ENCODE results near the gene SYMPK.
"Not testable (repeated sequence)": the region's sequence is repeated elsewhere in the genome, so short reads cannot be mapped to it uniquely, and the experiment has no call there.

The SYMPK gene

DNA sequence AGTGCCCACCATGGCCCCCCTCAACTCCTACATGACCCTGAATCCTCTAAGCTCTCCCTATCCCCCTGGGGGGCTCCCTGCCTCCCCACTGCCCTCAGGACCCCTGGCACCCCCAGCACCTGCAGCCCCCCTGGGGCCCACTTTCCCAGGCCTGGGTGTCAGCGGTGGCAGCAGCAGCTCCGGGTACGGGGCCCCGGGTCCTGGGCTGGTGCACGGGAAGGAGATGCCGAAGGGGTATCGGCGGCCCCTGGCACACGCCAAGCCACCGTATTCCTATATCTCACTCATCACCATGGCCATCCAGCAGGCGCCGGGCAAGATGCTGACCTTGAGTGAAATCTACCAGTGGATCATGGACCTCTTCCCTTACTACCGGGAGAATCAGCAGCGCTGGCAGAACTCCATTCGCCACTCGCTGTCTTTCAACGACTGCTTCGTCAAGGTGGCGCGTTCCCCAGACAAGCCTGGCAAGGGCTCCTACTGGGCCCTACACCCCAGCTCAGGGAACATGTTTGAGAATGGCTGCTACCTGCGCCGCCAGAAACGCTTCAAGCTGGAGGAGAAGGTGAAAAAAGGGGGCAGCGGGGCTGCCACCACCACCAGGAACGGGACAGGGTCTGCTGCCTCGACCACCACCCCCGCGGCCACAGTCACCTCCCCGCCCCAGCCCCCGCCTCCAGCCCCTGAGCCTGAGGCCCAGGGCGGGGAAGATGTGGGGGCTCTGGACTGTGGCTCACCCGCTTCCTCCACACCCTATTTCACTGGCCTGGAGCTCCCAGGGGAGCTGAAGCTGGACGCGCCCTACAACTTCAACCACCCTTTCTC, 9.4 kb upstream of the SYMPK start:
- H3K4me3 ChIP-seq (ENCODE audit: low read depth, low read length): no peak overlapping the region
- no peak for DNase-seq (ENCODE audit: low read depth)

DNA sequence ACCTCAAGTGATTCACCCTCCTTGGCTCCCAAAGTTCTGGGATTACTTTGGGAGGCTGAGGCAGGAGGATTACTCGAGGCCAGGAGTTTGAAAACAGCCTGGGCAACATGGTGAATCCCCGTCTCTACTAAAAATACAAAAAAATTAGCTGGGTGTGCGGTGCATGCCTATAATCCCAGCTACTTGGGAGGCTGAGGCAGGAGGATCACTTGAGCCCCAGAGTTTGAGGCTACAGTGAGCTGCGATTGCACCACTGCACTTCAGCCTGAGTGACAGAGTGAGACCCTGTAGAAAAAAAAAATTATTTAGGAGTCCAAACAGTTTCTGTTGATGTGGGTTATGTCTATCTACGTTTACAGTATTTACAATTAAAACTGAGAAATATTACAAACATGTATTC, 7.9 kb upstream of the SYMPK start:
- DNase-seq (ENCODE audit: low read depth): no peak
- H3K4me3 ChIP-seq (ENCODE audit: low read depth, low read length): no peak overlapping the region

DNA sequence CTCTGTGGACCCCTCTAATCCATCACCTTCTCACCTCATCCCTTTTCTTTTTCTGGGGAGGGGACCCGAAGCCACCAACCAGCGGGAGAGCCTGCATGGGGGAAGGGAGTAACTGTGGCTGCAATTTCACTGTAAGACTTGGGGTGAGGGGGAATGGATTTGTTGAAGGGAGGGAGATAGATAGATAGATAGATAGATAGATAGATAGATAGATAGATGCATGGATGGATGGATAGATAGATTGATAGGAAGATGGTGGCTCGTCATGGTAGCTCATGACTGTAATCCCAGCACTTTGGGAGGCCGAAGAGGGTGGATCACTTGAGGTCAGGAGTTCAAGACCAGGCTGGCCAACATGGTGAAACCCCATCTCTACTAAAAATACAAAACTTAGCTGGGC, 4.3 kb upstream of the SYMPK start:
- not testable (repeated sequence) for H3K4me3 ChIP-seq (ENCODE audit: low read depth, low read length); DNase-seq (ENCODE audit: low read depth)

DNA sequence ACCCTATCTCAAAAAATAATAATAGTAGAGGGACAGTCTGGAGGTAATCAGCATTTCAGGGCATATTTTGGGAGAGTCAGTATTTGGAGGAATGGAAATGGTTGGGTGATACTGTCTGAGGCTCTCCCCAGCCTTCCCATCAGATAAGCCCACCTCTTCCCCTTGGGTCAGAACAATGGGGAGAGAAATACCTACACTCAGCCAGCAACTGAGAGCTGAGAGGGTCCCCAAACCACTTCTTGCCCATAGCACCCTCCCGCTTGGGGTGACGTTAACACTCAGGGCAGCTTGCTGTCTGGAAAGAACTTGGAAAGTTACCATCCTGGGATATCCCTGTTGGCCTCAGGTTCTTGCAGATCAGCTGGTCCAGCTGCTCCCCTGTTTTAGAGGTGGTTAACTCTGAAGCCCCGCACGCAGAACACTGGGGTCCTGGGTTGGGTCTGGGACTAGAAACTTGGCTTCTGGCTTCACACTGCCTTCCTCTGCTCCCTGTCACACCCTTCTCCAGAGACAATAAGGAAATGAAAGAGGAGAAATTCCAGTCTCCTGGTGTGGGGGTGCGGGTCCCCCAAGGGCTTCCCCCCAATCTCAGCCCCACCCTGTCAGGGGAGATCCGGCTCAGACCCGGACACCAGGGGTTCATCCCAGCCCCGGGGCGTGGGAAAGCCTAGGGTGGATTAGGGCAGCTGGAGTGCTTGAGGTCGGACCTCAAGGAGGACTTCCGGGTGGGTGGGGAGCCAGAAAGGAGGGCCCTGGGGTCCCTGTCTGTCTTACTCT, 3.6 kb upstream of the SYMPK start:
- no peak overlapping the region for H3K4me3 ChIP-seq (ENCODE audit: low read depth, low read length)
- DNase-seq (ENCODE audit: low read depth): no peak

DNA sequence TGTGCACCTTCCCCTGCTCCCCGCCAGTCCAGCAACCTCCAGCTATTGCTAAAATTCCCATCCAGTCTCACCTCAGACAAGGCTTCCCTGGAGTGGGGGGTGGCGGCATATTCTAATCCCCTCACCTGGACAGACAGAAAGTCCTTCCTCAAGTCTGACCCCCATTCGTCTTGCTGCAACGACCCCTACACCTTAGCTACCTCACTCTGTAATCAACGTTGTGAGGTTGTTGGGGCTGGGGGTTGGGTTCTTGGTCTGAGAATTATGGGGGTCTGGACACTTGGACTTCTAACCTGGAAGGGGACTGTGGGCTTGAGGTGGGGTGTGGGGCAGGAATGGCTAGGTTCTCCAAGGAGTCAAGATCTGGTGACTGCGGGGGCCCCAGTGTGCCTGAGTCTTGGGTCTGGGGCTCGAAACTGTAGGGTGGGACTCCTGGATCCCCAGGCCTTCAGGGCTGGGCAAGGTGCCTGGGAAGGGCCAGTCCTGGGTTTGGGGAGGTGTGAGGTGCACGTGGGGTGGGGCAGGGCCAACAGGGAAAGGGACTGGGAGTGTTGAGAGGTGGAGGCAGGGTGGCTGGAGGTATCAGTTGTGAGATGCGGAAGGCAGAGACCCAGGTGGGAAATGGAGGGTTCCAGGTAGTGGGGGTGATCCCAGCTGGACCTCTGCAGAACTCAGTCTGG, 2.5 kb upstream of the SYMPK start:
- DNase-seq (ENCODE audit: low read depth): no peak
- H3K4me3 ChIP-seq (ENCODE audit: low read depth, low read length): no peak overlapping the region

DNA sequence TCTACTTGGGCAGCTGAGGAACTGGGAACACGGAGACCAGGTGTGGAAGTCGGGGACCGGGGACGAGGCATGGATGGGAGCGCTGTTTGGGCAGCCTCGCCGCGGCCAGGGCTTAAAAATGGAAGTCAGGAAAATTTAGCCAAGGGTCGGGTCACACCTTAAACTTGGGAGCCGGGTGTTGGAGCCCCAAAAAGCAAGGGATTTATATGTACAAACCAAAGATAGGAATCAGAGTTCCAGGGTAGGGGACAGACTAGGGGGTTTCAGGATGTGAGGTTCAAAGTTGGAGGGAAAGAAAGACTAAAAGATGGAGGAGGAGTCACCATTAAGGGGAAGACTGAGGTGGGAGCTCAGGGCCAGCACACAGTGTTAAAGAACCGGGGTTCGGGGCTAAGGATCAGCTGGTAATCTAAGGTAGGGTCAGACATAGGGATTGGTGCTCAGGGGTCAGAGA, 1.7 kb upstream of the SYMPK start:
- H3K4me3 ChIP-seq (ENCODE audit: low read depth, low read length): no peak overlapping the region

DNA sequence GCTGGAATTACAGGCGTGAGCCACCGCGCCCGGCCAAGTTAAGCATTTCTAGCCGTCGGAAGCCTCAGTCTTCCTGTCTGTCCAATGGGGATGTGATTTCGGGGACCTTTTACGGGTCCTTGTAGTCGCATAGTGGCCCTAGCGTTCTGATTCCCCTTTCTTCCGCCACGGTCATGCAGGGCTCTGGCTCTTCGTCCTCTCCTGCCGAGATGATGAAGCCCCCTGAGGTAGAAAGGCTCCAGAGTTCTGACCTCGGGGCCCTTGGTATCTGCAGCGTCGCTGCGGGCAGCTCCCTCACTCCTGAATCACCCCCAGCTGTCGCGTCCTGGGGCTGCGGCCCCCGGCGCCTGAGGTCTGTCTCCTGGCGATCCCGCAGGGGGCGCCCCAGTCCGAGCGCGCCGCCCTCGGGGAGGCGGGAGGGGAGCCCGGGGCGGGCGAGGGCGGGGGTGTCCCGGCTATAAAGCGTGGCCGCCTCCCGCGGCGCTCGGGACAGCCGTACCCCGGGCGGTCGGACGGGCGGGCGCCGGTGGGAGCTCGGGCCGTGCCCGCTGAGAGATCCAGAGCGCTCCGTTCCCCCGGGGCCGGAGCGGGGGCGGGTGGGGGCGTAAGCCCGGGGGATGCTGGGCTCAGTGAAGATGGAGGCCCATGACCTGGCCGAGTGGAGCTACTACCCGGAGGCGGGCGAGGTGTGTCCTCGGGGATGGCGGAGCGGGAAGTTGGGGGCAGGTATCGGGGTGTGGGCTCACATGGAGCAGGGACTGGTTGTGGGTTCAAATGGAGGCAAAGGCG, 1.1 kb upstream of the SYMPK start, which contains the start of gene FOXA3:
FOXA3 (plus strand) TSS at position 487 of the 789 bp plus-strand sequence; CDS start at position 618, 131 bp downstream.
- DNase-seq (ENCODE audit: low read depth): no peak

More for the DNA sequence above, 1.7 kb upstream of the SYMPK start:
- no peak for DNase-seq (ENCODE audit: low read depth)

DNA sequence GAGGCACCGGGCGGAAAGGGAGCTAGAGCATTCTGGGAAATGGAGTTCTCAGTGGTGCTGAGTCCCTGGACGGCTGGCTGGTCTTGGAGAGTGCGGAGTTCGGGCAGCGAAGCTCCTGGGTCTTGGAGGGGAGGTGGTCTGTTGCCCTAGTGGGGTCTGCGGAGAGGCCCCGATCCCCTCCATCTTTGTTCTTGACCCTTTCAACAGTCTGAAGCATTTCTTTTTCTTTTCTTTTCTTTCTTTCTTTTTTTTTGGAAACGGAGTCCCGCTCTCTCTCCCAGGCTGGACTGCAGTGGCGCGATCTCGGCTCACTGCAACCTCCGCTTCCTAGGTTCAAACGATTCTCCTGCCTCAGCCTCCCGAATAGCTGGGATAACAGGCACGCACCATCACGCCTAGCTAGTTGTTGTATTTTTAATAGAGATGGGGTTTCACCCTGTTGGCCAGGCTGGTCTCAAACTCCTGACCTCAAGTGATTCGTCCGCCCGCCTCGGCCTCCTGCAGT, 440 bp upstream of the SYMPK start:
- no peak for DNase-seq (ENCODE audit: low read depth)
- peak overlapping the region; percentile 40 for H3K4me3 ChIP-seq (ENCODE audit: low read depth, low read length)

More for the DNA sequence above, 1.1 kb upstream of the SYMPK start, which contains the start of gene FOXA3:
- peak within 1 kb of the TSS; percentile 40 for H3K4me3 ChIP-seq (ENCODE audit: low read depth, low read length)

DNA sequence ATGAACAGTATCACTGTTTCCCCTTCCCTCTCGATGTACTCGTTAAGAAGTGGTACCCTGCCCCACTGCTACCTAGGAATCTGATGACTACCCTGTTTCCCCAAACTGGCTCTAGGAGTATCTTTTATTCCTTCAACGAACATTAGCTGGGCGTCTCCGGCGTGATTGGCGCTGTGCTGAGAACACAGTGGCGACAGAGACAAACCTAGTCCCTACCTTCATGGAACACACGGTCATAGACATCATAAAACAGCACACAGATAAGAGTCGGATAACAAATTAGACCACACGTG, 730 bp downstream of the SYMPK start:
- H3K4me3 ChIP-seq (ENCODE audit: low read depth, low read length): peak overlapping the region; percentile 97
- no peak for DNase-seq (ENCODE audit: low read depth)

DNA sequence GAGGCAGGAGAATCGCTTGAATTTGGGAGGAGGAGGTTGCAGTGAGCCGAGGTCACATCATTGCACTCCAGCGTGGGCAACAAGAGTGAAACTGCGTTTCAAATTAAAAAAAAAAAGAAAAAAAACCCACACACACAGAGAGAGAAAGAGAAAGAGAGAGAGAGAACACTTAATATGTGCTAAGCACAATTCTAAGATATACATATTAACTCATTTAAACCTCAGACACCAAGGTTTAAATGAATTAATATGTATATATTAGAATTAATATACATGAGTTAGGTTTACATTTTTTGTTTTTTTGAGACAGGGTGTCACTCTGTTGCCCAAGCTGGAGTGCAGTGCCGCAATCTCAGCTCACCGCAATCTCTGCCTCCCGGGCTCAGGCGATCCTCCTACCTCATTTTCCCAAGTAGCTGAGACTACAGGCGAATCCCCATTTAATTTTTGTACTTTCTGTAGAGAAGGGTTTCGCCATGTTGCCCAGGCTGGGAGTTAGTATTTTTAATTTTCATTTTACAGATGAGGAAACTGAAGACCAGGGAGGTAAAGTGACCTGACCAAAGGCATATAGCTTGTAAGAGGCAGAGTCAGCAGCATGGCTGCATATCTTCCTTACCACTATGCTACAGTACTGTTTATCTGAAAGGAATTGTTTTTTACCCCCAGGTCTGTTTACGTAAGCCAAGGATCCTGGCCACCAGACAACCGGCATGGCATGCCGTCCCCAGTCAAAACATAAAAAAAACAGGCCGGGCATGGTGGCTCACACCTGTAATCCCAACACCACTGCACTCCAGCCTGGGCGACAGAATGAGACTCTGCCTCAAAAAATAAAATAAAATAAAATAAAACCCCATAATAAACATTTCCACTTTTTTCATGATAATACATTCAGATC, 2.3 kb downstream of the SYMPK start:
- no peak overlapping the region for H3K4me3 ChIP-seq (ENCODE audit: low read depth, low read length)
- DNase-seq (ENCODE audit: low read depth): no peak

DNA sequence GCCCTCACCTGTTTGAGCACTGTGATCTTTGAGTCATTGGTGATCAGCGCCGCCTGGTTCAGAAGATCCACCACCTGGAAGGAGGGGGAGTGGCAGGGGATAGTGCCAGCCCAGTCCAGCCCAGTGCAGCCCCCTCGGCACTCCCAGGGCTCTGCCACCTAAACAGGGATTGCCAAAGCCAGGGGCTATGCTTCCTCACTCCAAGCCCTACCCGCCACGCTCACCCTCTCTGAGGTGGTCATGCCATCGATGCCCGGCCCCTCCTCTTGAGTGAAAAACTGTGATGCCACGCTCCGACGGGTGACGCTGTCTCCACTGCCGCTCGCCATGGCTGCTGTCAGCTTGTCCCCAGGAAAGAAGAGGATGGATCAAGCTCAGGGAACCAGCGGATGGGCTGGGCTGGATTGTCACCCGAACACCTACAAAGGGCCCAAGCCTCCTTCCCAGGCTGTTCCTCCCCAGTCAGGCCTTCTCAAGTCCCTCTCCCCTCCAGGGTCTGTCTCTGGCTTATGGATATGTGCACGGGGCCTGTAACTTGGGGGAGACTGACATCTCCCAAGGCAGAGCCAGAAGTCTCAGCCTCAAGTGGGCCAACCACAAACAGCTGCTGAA, 8.7 kb downstream of the SYMPK start:
- no peak overlapping the region for H3K4me3 ChIP-seq (ENCODE audit: low read depth, low read length)
- DNase-seq (ENCODE audit: low read depth): no peak

DNA sequence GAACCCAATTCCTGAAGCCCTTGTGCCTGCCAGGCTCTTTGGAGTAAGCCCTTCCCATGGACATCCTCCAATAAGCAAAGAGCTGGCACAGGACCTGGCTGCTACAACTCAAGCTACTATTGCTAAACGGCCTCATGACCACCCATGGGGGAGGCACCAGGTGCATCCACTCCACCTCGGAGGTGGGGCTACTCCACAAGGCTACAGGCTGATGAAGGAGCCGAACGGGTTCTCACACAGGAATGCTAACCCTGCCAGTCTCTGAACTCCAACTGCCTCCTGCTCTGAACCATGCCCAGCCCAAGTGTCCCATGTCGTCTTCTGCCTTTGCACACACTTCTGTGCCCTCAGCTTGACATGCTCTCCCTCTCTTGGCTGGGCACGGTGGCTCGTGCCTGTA, 10.0 kb downstream of the SYMPK start:
- no peak overlapping the region for H3K4me3 ChIP-seq (ENCODE audit: low read depth, low read length)
- DNase-seq (ENCODE audit: low read depth): no peak

DNA sequence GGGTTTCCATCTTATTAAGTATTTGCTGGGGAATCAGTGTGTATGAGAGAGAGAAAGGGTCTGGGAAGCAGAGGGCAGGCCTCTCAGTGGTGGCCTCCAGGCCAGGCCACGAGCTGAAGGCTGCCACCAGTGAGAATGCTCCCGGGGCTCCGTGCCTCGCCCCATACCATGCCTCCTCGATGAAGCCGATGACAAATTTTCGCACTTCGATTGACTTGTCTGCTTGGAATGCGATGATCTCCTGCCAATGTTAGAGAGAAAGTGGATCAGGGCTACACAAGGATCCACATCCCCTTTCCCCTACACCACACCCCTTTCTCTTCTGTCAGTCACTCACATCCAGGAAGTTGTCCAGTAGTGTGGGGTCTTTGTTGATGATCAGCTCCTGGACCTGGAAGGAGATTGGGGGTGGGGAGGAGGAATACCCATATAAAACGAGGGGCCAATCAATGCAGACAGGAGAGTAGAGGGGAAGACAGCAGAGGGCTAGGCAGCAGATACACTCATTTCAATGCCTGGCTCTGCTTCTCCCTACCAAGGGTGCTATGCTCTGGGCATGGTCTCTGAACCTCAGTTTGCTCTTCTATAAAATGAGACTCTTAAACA, 10.7 kb downstream of the SYMPK start:
- no peak overlapping the region for H3K4me3 ChIP-seq (ENCODE audit: low read depth, low read length)
- DNase-seq (ENCODE audit: low read depth): no peak

DNA sequence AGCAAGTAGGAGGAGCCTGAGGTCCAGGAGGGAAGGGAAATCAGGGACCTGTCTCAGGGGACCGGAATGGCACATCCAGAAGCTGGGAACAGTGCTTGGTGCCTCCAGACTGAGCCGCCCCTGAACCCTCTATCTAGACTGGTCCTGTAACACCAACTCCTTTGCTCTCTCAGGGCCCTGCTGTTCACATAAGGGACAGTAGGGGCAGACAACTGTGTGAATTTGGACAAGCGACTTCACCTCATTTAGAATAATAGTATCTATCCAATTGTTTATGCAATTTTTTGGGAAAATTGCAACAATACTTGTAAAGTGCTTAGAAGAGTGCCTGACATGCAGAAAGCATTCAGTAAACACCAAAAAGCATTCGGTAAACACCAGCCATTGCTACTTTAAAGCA, 14.0 kb downstream of the SYMPK start:
- DNase-seq (ENCODE audit: low read depth): no peak
- H3K4me3 ChIP-seq (ENCODE audit: low read depth, low read length): no peak overlapping the region

DNA sequence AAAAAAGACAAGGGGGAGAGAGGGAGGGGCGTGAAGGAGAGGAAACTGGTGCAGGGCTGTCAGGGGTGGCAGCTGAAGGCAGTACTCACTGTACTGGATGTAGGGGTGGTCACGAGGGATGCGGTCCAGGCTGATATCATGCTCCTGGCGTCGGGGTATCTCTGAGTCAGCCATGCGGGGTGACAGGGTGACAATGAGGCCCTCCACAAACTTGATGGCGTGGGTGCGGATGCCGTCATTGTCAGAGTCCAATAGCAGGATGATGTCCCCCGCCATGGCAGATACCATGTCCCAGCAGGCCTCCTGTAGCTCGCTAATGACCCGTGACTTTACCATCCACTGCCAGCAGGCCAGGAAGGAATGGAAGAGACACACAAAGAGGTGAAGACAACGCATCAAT, 15.3 kb downstream of the SYMPK start:
- H3K4me3 ChIP-seq (ENCODE audit: low read depth, low read length): no peak overlapping the region
- no peak for DNase-seq (ENCODE audit: low read depth)

DNA sequence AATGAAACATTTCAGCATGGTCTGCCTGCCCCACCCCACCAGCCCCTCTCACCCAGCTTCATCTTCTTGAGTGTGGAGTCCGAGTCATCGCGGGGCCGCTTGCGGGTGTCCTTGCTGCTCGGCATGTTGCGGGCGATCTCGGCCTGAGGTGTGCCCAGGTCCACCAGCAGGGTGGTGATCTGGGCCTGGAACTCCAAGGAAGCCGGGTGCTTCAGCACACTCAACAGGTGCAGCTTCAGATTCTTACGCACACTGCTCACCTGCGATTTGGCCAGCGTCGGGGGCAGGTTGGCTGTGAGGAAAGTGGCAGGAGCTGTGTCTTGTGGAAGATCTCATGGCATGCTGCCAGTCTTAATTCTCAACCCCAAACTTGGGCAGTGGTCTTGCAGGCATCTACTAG, 20.7 kb downstream of the SYMPK start:
- no peak for DNase-seq (ENCODE audit: low read depth)
- no peak overlapping the region for H3K4me3 ChIP-seq (ENCODE audit: low read depth, low read length)

DNA sequence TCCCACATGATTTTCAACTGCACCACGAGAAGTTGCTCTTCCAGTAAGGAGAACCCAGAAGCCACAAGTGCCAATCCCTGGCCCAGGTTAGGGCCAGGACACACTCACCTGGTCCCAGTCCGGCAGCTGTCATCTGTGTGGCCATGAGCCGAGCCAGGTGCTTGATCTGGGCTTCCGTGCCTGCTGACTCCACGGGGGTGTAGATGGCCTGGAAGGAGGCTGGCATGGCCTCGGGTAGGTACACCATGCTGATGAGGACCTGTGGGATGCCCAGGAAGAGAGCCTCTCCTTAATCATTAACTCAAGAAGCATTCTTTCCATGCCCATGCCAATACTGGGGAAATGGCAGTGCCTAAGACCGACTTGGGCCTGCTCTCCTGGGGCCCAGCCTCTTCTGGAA, 28.0 kb downstream of the SYMPK start:
- H3K4me3 ChIP-seq (ENCODE audit: low read depth, low read length): no peak overlapping the region
- DNase-seq (ENCODE audit: low read depth): no peak

DNA sequence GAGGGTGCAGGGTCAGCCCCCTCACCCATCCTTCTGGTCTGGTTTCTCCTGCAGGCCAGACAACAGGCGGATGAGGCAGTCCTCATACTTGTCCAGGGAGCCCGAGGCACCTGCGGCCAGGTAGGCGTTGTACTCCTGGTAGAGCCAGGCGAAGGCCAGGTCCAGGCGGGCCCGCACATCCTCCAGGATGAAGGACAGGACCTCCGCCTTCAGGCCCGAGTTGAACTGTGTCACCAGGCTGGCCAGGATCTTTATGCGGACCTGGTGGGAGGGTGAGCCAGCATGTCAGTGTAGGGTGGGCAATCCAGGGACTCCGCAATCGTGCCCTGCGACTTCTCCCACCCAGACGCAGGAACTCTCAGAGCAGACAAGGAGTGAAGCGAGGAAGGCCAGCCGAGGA, 34.0 kb downstream of the SYMPK start:
- DNase-seq (ENCODE audit: low read depth): no peak
- H3K4me3 ChIP-seq (ENCODE audit: low read depth, low read length): no peak overlapping the region

Measured in skeletal muscle cell (primary cell).